OCI-LY3 (cell line): ENCODE data around the gene ZFYVE28.

Experiments
- H2AFZ ChIP-seq: fragments of 200-600, 300-600 bp; shearing (Covaris generic); 2 replicates; pipeline ENCODE4 v1.6.0; 2014; ENCODE audit warnings: antibody characterized with exemption, low read depth, low read length
- H3K27ac ChIP-seq: fragments of 200-600, 300-600 bp; sonication (generic); 2 replicates; pipeline ENCODE4 v1.5.1; 2014; ENCODE audit warnings: mild to moderate bottlenecking, low read length, moderate library complexity, mixed read lengths
- H3K27me3 ChIP-seq: fragments of 200-600, 300-600 bp; sonication (generic); 2 replicates; pipeline ENCODE4 v1.6.1; 2014; ENCODE audit warnings: low read depth, low read length, mixed read lengths
- H3K36me3 ChIP-seq: fragments of 200-600, 300-600 bp; sonication (generic); replicated peaks from 2 replicates; pipeline ENCODE3; 2014; ENCODE audit warnings: low read depth, low read length, mixed read lengths
- H3K4me1 ChIP-seq: fragments of 300-600, 200-600 bp; sonication (generic); 2 replicates; pipeline ENCODE4 v1.6.1; 2014; ENCODE audit warnings: low read length, mixed read lengths
- H3K4me2 ChIP-seq: fragments of 200-600, 300-600 bp; sonication (generic); 2 replicates; pipeline ENCODE4 v1.6.1; 2014; ENCODE audit warnings: low read length, mixed read lengths
- H3K4me3 ChIP-seq: fragments of 300-600, 200-600 bp; sonication (generic); 2 replicates; pipeline ENCODE4 v1.5.1; 2014; ENCODE audit warnings: antibody characterized with exemption, mild to moderate bottlenecking, low read length, moderate library complexity
- H3K79me2 ChIP-seq: fragments of 300-600, 200-600 bp; shearing (Covaris generic); 2 replicates; pipeline ENCODE4 v1.6.1; 2014; ENCODE audit warnings: mild to moderate bottlenecking, low read length, mixed read lengths
- H3K9ac ChIP-seq: fragments of 300-600, 200-600 bp; shearing (Covaris generic); 2 replicates; pipeline ENCODE4 v1.6.0; 2014; ENCODE audit warnings: mild to moderate bottlenecking, low read length, moderate library complexity
- H3K9me3 ChIP-seq: fragments of 200-600, 300-600 bp; shearing (Covaris generic); 2 replicates; pipeline ENCODE4 v1.6.1; 2014; ENCODE audit warnings: low read length, mixed read lengths; ENCODE audit not compliant: insufficient read depth
- H4K20me1 ChIP-seq: fragments of 200-600, 300-600 bp; sonication (generic); 2 replicates; pipeline ENCODE4 v1.6.1; 2016; ENCODE audit warnings: low read length, mixed read lengths; ENCODE audit not compliant: insufficient read depth
- CTCF ChIP-seq: fragments of 200-600, 300-600 bp; sonication (generic); IDR thresholded peaks from 2 replicates; pipeline ENCODE4 v1.5.1; 2014; ENCODE audit warnings: antibody characterized with exemption, low read length, low read depth
- EZH2phosphoT487 ChIP-seq: fragments of 200-600 bp; shearing (Covaris generic); IDR thresholded peaks from 2 replicates; pipeline ENCODE4 v1.6.1; 2018; ENCODE audit warnings: antibody characterized with exemption, mixed run types, low read depth

The ZFYVE28 gene

GRCh38 chr4:2366252-2367192 lies 51.9 kb downstream of the ZFYVE28 start:
- H2AFZ ChIP-seq = no peak overlapping the region
- H3K4me1 ChIP-seq = no peaks in the 10 kb centered on the region
- H3K9me3 ChIP-seq = no peaks in the 10 kb centered on the region
- H3K27me3 ChIP-seq = 0 out of 2 replicates have a peak, but pooled peaks cover 3% of the 10 kb centered on the region
- H3K9ac ChIP-seq = no peak overlapping the region
- H3K36me3 ChIP-seq = no peaks in the 10 kb centered on the region
- no peaks in the 10 kb centered on the region for H3K79me2 ChIP-seq
- TF ChIP-seq CTCF (no peak), EZH2phosphoT487 (no peak)
- H3K4me3 ChIP-seq = no peak overlapping the region
- H4K20me1 ChIP-seq = no peaks in the 10 kb centered on the region
- no peak overlapping the region for H3K4me2 ChIP-seq
- H3K27ac ChIP-seq = no peak overlapping the region

- no peak overlapping the region for H3K27ac ChIP-seq
- H3K4me1 ChIP-seq = no peaks in the 10 kb centered on the region
- no peak overlapping the region for H3K4me3 ChIP-seq
- H3K4me2 ChIP-seq = no peak overlapping the region
- H3K27me3 ChIP-seq = 0 out of 2 replicates have a peak, but pooled peaks cover 3% of the 10 kb centered on the region
- no peaks in the 10 kb centered on the region for H3K79me2 ChIP-seq
- H4K20me1 ChIP-seq = no peaks in the 10 kb centered on the region
- TF ChIP-seq EZH2phosphoT487 = no peak
- TF ChIP-seq CTCF = no peak
- no peak overlapping the region for H2AFZ ChIP-seq
- H3K36me3 ChIP-seq = no peaks in the 10 kb centered on the region
- no peaks in the 10 kb centered on the region for H3K9me3 ChIP-seq
- H3K9ac ChIP-seq = no peak overlapping the region
Observed at GRCh38 chr4:2365913-2366210, 52.6 kb downstream of the ZFYVE28 start.

- Histone ChIP-seq H3K79me2 (no peaks in the 10 kb centered on the region), H3K4me1 (no peaks in the 10 kb centered on the region), H3K4me3 (no peak overlapping the region; the same call in 1 of the 2 replicates), H3K9me3 (no peaks in the 10 kb centered on the region), H3K27me3 (0 out of 2 replicates have a peak, but pooled peaks cover 3% of the 10 kb centered on the region), H3K27ac (no peak overlapping the region), H2AFZ (no peak overlapping the region), H4K20me1 (no peaks in the 10 kb centered on the region), H3K4me2 (no peak overlapping the region), H3K9ac (no peak overlapping the region), H3K36me3 (no peaks in the 10 kb centered on the region)
- TF ChIP-seq CTCF (no peak), EZH2phosphoT487 (no peak)
Observed at GRCh38 chr4:2365054-2365912, 53.2 kb downstream of the ZFYVE28 start.

- no peak overlapping the region; the same call in 1 of the 2 replicates for H3K4me2 ChIP-seq
- no peaks in the 10 kb centered on the region for H3K36me3 ChIP-seq
- no peaks in the 10 kb centered on the region for H4K20me1 ChIP-seq
- H3K4me1 ChIP-seq = no peaks in the 10 kb centered on the region
- 0 out of 2 replicates have a peak, but pooled peaks cover 3% of the 10 kb centered on the region for H3K27me3 ChIP-seq
- TF ChIP-seq EZH2phosphoT487 (no peak), CTCF (no peak)
- H3K9me3 ChIP-seq = no peaks in the 10 kb centered on the region
- H3K27ac ChIP-seq = no peak overlapping the region
- H2AFZ ChIP-seq = no peak overlapping the region
- H3K9ac ChIP-seq = no peak overlapping the region
- no peaks in the 10 kb centered on the region for H3K79me2 ChIP-seq
- H3K4me3 ChIP-seq = peak overlapping the region; percentile 45; the same call in 1 of the 2 replicates
Observed at GRCh38 chr4:2364654-2365053, 53.8 kb downstream of the ZFYVE28 start.
